HG02571 (cell line): ENCODE measurements around the gene CPT1A.

Experiments used
- ATAC-seq: cut with Tn5 transposase; IDR thresholded peaks from one replicate; pipeline ENCODE4 v1.9.1; 2021; ENCODE audit warnings: mild to moderate bottlenecking, moderate library complexity; ENCODE audit not compliant: unreplicated experiment

The CPT1A gene

GRCh38 chr11:68854273-68854958 is 12.7 kb upstream of the CPT1A start:
- ATAC-seq = no peak

GRCh38 chr11:68852628-68853027 is 10.9 kb upstream of the CPT1A start:
- no peak for ATAC-seq

- ATAC-seq = no peak
Observed at GRCh38 chr11:68848429-68848828, 6.7 kb upstream of the CPT1A start.

- no peak for ATAC-seq
Observed at GRCh38 chr11:68847395-68847794, 5.7 kb upstream of the CPT1A start.

GRCh38 chr11:68845351-68846002 is 3.8 kb upstream of the CPT1A start:
- ATAC-seq = no peak

GRCh38 chr11:68844801-68845200 is 3.1 kb upstream of the CPT1A start:
- no peak for ATAC-seq

GRCh38 chr11:68844376-68844775 is 2.7 kb upstream of the CPT1A start:
- no peak for ATAC-seq

GRCh38 chr11:68843703-68844312 is 2.1 kb upstream of the CPT1A start:
- no peak for ATAC-seq

- ATAC-seq = no peak
Observed at GRCh38 chr11:68843052-68843561, 1.4 kb upstream of the CPT1A start.

GRCh38 chr11:68842427-68843051 is 823 bp upstream of the CPT1A start:
- ATAC-seq = no peak

- ATAC-seq = no peak
Observed at GRCh38 chr11:68840661-68841653, 759 bp downstream of the CPT1A start.

- ATAC-seq = peak; percentile 3
Observed at GRCh38 chr11:68839911-68840641, 1.6 kb downstream of the CPT1A start.

GRCh38 chr11:68839054-68839865 is 2.5 kb downstream of the CPT1A start:
- ATAC-seq = peak; percentile 41

GRCh38 chr11:68838572-68838964 is 3.1 kb downstream of the CPT1A start:
- ATAC-seq = no peak

GRCh38 chr11:68837583-68838571 is 3.8 kb downstream of the CPT1A start:
- ATAC-seq = no peak

- ATAC-seq = no peak
Observed at GRCh38 chr11:68835749-68836148, 6.0 kb downstream of the CPT1A start.

GRCh38 chr11:68835328-68835727 is 6.4 kb downstream of the CPT1A start:
- no peak for ATAC-seq
